ENCODE data around the gene KRT1.

KRT1 gene

DNA sequence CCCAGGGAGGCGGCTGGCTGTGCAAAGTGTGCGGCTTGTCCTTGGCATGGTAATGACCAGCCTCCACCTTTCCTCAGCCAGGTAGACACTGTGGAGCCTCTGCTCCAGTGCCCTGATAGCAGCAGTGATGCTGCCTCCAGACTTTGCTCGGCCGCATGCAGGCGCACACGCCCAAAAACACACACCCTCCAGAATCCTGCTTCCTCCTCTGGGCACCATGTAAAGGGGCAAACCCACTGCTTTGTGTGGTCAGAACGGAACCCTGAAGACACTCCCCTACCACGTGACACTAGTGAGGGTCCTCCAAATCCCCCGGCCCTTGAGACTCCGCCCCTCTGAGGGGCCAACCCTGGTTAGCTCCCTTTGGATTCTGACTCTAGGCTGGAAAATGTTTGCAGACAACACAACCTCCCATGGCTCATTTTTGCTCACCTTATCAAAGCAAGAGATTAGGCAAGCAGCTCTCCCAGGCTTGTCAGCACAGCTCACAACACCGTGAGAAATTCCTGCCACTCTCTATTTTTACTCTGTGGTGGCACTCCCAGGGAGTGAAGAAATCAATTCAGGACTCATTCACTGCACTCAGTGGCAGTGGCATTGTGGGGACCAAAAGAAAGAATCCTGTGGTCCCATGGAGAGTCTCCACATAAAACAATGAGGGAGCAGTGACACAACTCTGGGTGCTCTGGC, 18.6 kb upstream of the KRT1 start:
- DNase-seq, result no peak

DNA sequence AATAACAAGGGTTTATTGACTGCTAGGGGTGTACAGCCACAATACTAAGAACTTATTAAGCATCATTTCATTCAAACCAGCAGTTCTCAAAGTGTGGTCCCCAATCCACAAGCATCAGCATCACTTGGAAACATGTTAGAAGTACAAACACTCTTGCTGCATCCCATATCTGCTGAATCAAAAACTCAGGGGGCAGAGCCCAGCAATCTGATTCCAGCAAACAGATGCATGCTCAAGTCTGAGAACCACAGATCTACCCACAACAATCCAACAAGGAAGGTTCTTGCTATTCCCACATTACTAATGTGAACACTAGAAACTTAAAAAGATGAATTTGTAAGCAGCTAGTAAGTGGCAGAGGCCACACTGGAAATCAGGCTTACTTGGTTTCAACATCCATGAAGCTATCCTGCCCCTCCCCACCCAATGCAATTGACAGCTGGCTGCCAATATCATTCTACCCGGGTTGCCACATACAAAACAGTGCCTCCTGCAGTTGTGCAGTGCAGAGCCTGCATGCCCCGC, 16.9 kb upstream of the KRT1 start:
- no peak for DNase-seq

DNA sequence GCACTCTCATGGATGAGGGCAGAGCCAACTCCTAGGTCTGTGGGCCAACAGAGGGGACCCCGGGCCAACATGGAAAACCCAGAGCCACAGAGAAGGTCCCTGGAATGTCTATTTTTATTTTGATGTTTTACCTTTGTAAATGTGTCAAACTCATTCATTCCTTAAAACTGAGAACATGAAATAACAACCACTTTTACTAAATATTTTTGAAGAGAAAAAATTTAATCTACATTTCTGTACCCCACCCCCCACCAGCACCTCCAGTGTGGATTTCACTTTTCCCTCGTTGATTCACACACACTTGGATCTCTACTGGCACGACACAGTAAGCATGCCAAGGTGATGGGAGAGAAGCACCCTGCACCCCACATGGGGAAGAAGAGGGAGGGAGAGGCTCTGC, 16.4 kb upstream of the KRT1 start:
- no peak for DNase-seq

GRCh38 chr12:52695039-52695438, 14.8 kb upstream of the KRT1 start:
- no peak for DNase-seq

DNA sequence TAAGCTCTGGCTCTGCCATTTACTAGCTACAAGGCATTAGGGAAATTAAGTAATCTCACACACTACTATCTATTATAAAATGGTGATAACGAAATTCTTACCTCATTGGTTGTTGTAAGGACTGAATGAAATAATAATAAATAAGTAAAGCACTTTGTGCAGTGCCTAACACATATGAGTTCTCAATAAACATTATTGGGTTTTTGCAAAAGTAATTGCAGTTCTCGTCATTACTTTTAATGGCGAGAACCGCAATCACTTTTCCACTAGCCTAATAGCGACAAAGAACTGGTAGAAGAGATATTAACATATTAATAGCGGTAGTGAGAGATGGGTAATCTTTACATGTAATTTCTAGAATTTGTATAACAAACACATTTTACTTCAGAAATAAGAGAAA, 13.9 kb upstream of the KRT1 start:
- no peak for DNase-seq

DNA sequence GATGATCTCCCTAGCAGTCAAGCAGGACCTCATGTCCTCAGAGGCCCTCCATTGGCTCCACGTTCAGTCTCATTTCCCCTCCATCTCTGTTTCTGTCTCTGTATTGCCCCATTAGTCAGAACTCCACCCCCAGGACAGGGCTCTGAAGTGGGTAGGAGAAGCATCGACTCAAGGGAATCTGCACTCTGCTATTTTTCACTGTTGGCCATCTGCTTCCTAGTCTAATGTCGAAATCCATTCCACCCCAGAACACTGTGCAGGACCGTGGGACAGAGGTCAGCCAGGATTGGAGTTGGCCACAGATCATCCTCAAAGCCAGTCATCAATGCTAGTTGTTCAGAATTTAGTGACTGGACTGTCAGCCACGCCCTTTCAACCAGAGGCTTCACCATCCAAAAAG, 13.1 kb upstream of the KRT1 start:
- no peak for DNase-seq

DNA sequence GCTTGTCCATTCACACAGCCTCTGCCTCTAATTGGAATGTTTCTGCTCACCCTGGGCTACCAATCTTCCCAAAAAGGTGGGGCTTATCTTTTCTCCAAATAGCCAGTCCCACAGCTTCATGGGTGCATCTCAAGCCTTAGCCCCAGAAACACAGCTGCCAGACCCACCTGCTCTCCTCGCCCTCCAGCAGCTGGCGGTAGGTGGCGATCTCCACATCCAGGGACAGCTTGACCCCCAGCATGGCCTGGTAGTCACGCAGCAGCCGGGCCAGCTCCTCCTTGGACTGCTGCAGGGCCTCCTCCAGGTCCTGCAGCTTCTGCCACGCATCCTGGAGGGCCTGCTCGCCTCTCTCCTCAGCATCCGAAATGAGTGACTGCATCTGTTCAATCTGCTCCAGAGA, 12.0 kb upstream of the KRT1 start:
- DNase-seq, result no peak

- no peak for DNase-seq
These were observed 11.6 kb upstream of the KRT1 start for GRCh38 chr12:52691841-52692150.

- DNase-seq, result peak; percentile 33
These were observed 11.1 kb upstream of the KRT1 start for GRCh38 chr12:52691076-52691840.

DNA sequence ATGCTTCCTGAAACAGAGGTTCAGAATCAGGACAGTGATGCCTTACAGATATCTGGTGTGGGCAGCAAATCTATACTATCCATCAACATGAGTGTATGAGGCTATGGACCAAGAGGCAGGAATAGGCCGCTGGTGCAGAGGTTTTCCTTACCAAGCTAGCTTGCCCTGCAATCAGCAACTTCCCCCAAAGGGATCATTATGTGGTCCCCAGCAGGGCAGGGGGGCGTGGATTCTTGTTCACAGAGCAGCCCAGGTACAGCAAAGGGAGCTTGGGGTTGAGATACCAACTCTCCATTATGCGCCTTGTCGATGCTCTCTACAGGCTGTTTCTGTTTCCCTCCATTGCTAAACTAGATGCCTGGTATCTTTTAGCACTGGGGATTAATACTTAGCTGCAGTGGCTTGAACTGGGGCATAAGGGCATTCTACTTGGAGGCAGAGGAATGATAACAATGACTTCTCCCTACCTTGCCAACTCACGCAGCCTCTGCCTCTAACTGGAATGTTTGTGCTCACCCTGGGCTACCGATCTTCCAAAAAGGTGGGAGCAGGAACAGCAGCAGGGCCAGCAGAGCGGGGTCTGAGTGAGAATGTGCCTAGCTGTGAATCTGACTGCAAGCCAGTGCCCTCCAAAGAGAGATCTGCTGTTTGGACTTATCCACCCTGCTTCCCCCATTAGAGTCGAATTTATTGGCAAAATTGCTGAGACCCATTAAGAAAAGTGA, 10.3 kb upstream of the KRT1 start:
- DNase-seq, result no peak

DNA sequence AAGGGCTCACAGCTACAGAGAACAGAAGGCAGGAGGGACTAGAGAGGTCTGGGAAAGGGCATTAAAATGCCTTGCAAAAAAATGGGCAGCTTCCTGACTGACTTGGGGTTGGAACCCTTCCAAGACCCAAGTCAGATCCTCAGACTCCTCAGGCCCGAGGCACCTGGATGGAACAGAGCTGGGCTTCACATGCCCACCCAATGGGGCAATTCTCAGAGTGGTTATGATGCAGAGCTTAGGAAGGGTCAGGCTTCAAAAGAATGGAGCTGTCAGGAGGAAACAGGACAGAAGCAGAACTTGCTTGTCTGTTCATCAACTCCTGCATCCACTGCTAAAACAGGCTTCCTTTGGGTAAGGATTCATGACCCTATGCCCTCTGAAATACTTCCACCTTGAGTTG, 9.7 kb upstream of the KRT1 start:
- DNase-seq, result no peak

- DNase-seq, result no peak
These were observed 9.0 kb upstream of the KRT1 start for GRCh38 chr12:52689239-52689638.

DNA sequence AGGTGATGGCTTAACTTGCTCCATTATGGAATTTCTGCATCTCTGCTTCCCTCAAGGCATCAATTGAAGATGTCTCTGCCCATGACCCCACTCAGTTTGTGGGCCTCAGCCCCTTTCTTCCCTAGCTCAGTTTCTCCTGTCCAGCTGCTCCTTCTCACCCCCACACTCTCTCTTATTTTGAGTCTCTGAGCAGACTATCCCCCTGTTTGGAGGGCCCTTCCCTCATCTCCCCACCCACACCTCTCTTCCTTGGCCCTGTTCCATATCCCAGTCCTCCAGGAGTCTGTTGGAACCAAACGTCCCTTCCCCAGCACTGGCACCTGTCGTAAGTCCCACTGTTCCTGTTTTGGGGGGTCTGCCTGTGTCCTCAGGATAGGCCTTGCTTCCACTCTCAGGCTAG, 8.3 kb upstream of the KRT1 start:
- DNase-seq, result no peak

GRCh38 chr12:52687497-52688385, 7.5 kb upstream of the KRT1 start:
- no peak for DNase-seq

GRCh38 chr12:52686756-52687487, 6.7 kb upstream of the KRT1 start:
- DNase-seq, result no peak

- no peak for DNase-seq
These were observed 5.9 kb upstream of the KRT1 start for GRCh38 chr12:52686063-52686462.

GRCh38 chr12:52685406-52685890, 5.2 kb upstream of the KRT1 start:
- DNase-seq, result no peak

DNA sequence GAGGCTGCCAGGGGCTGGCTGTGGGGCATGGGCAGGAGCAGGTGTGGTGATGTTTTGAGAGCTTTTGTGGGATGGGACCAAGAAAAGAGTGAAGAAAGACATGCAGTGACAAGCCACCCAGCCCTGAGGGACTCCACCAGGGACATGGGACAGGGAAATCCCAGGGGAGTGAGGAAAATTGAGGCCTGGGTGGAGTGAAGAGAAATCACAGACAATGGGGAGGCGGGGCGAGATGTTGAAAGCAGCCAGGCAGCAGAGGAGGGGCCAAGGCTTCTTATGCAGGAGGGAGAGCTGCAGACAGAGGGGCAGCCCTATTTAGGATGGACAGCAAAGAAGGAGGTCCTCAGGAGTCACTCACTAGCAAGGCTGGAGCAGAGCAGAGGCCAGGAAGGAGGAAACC, 4.2 kb upstream of the KRT1 start:
- no peak for DNase-seq

GRCh38 chr12:52683575-52684300, 3.5 kb upstream of the KRT1 start:
- no peak for DNase-seq

DNA sequence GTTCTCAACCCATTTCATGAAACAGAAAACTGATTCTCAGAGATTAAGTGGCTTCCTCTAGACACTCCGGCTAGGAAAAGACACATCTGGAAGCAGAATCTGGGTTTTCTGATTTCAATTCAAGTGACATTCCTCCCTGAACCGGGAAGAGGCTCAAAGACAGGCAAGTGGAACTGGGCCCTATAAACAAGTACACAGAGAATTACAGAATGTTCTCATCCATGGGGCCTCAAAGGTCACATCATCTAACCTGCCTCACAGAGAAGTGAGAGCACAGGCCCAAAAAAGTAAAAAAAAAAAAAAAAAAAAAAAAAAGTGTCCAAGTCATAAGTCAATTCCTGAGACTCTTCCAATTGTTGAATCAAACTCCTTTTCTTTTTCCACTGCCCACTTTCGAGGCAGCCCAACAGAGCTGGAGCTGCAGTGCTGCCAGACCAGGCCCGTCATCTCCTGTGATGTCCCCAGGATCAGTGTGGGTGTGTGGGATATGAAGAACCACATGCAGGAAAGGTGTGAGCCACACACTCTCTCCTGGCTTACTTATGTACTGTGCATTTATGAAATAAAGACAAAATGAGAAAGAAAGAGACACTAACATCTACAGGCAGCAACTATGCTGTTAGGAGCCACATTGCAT, 2.8 kb upstream of the KRT1 start:
- no peak for DNase-seq

DNA sequence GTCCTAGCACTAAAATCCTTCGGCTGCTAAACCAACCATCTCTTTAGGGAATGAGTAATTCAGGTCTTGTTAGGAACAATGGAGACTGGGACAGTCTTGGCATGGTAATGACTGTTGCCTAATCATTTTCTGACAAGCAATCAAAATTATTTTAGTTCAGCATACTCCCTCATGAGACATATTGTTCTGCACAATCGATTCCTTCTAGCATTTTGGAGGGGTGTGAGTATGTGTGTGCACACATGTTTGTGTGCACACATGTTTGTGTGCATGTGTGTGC, 2.1 kb upstream of the KRT1 start:
- DNase-seq, result no peak

All from NCI-H2227 treated with DMSO at 0.1 percent for 48 hours (cell line).